Measurements from ENCODE around the gene TMX1. TPM values are rescaled to one million over a fixed set of nuclear protein-coding genes. Genes with fewer than 3 reads are reported as not detected.

Gene TMX1
- total RNA-seq, 1 donor, result 85.1 TPM

- no peak for TF ChIP-seq CTCF (IDR thresholded peaks at IDR 0.05; ENCODE audit: insufficient read depth, low read depth, low read length)
- H3K4me3 ChIP-seq (ENCODE audit: low read depth, low read length), result no peak overlapping the region
- no peak for DNase-seq (ENCODE audit: low read depth)
Observed at GRCh38 chr14:51207621-51208020, 32.4 kb upstream of the TMX1 start.

- no peak for DNase-seq (ENCODE audit: low read depth)
- H3K4me3 ChIP-seq (ENCODE audit: low read depth, low read length), result no peak overlapping the region
- no peak for TF ChIP-seq CTCF (IDR thresholded peaks at IDR 0.05; ENCODE audit: insufficient read depth, low read depth, low read length)
Observed at GRCh38 chr14:51208982-51209381, 31.1 kb upstream of the TMX1 start.

GRCh38 chr14:51209457-51209856 lies 30.6 kb upstream of the TMX1 start:
- no peak for TF ChIP-seq CTCF (IDR thresholded peaks at IDR 0.05; ENCODE audit: insufficient read depth, low read depth, low read length)
- DNase-seq (ENCODE audit: low read depth), result no peak
- H3K4me3 ChIP-seq (ENCODE audit: low read depth, low read length), result no peak overlapping the region

GRCh38 chr14:51210594-51210993 lies 29.5 kb upstream of the TMX1 start:
- DNase-seq (ENCODE audit: low read depth), result no peak
- no peak for TF ChIP-seq CTCF (IDR thresholded peaks at IDR 0.05; ENCODE audit: insufficient read depth, low read depth, low read length)
- H3K4me3 ChIP-seq (ENCODE audit: low read depth, low read length), result no peak overlapping the region

- no peak overlapping the region for H3K4me3 ChIP-seq (ENCODE audit: low read depth, low read length)
- TF ChIP-seq CTCF (IDR thresholded peaks at IDR 0.05; ENCODE audit: insufficient read depth, low read depth, low read length), result no peak
- no peak for DNase-seq (ENCODE audit: low read depth)
Observed at GRCh38 chr14:51211149-51211548, 28.9 kb upstream of the TMX1 start.

GRCh38 chr14:51216602-51217001 lies 23.4 kb upstream of the TMX1 start:
- no peak for TF ChIP-seq CTCF (IDR thresholded peaks at IDR 0.05; ENCODE audit: insufficient read depth, low read depth, low read length)
- no peak for DNase-seq (ENCODE audit: low read depth)
- H3K4me3 ChIP-seq (ENCODE audit: low read depth, low read length), result no peak overlapping the region

Data from fibroblast of villous mesenchyme (primary cell).